ENCODE data around the gene HSPB9. TPM values are rescaled to one million over a fixed set of nuclear protein-coding genes. Genes with fewer than 3 reads are reported as not detected.

Gene HSPB9
- total RNA-seq, 2 donors from 2014 or later = 0.22 TPM; not detected in 1

GRCh38 chr17:42076797-42077559 lies 45.6 kb upstream of the HSPB9 start:
- no peak for DNase-seq
- no peaks in the 10 kb centered on the region for H3K9me3 Mint-ChIP-seq
- Histone ChIP-seq H3K9me3 (ENCODE audit: control insufficient read depth, low read length) (no peaks in the 10 kb centered on the region), H3K4me1 (ENCODE audit: control insufficient read depth, insufficient read depth, low read length) (no peaks in the 10 kb centered on the region), H3K4me3 (ENCODE audit: low read length) (no peak overlapping the region), H3K27ac (ENCODE audit: low read depth, low read length) (no peak overlapping the region), H3K27me3 (ENCODE audit: control insufficient read depth, insufficient read depth, low read length, poor library complexity, severe bottlenecking) (peaks cover 18% of the 10 kb centered on the region), H3K36me3 (ENCODE audit: control insufficient read depth, insufficient read depth, low read length) (no peaks in the 10 kb centered on the region), H3K9ac (ENCODE audit: extremely low read depth, low read length, poor library complexity, severe bottlenecking) (no peak overlapping the region)
- H3K4me3 Mint-ChIP-seq = no peak overlapping the region
- TF ChIP-seq CTCF (conservative IDR thresholded peaks at IDR 0.05) = no peak
- 95 to 96% methylated on average over 2 to 4 of the region's 4 CpGs for WGBS, 2 experiments (ENCODE audit: insufficient coverage in 1 of 2, insufficient read length in 1 of 2)
- H3K36me3 Mint-ChIP-seq (ENCODE audit: low read depth) = no peaks in the 10 kb centered on the region
- no peak overlapping the region for H3K27ac Mint-ChIP-seq
- H3K4me1 Mint-ChIP-seq = peaks cover 10% of the 10 kb centered on the region
- H3K27me3 Mint-ChIP-seq (ENCODE audit: insufficient read depth) = peaks cover 16% of the 10 kb centered on the region

GRCh38 chr17:42077755-42078154 lies 44.8 kb upstream of the HSPB9 start:
- Mint-ChIP-seq H3K9me3 (no peaks in the 10 kb centered on the region), H3K4me3 (no peak overlapping the region), H3K27me3 (ENCODE audit: insufficient read depth) (peaks cover 13% of the 10 kb centered on the region), H3K27ac (peak overlapping the region; percentile 19), H3K4me1 (peaks cover 10% of the 10 kb centered on the region), H3K36me3 (ENCODE audit: low read depth) (no peaks in the 10 kb centered on the region)
- TF ChIP-seq CTCF (conservative IDR thresholded peaks at IDR 0.05) = no peak
- Histone ChIP-seq H3K27me3 (ENCODE audit: control insufficient read depth, insufficient read depth, low read length, poor library complexity, severe bottlenecking) (peaks cover 12% of the 10 kb centered on the region), H3K36me3 (ENCODE audit: control insufficient read depth, insufficient read depth, low read length) (no peaks in the 10 kb centered on the region), H3K9me3 (ENCODE audit: control insufficient read depth, low read length) (no peaks in the 10 kb centered on the region), H3K27ac (ENCODE audit: low read depth, low read length) (no peak overlapping the region), H3K4me3 (ENCODE audit: low read length) (no peak overlapping the region), H3K9ac (ENCODE audit: extremely low read depth, low read length, poor library complexity, severe bottlenecking) (no peak overlapping the region), H3K4me1 (ENCODE audit: control insufficient read depth, insufficient read depth, low read length) (no peaks in the 10 kb centered on the region)
- no peak for DNase-seq
- WGBS, 2 experiments (ENCODE audit: insufficient coverage in 1 of 2, insufficient read length in 1 of 2) = 75 to 97% methylated on average over 4 to 5 of the region's 5 CpGs

- Histone ChIP-seq H3K9ac (ENCODE audit: extremely low read depth, low read length, poor library complexity, severe bottlenecking) (no peak overlapping the region), H3K9me3 (ENCODE audit: control insufficient read depth, low read length) (no peaks in the 10 kb centered on the region), H3K36me3 (ENCODE audit: control insufficient read depth, insufficient read depth, low read length) (no peaks in the 10 kb centered on the region), H3K27ac (ENCODE audit: low read depth, low read length) (no peak overlapping the region), H3K4me3 (ENCODE audit: low read length) (no peak overlapping the region), H3K4me1 (ENCODE audit: control insufficient read depth, insufficient read depth, low read length) (no peaks in the 10 kb centered on the region), H3K27me3 (ENCODE audit: control insufficient read depth, insufficient read depth, low read length, poor library complexity, severe bottlenecking) (peaks cover 4% of the 10 kb centered on the region)
- Mint-ChIP-seq H3K36me3 (ENCODE audit: low read depth) (no peaks in the 10 kb centered on the region), H3K27me3 (ENCODE audit: insufficient read depth) (peaks cover 5% of the 10 kb centered on the region), H3K27ac (no peak overlapping the region), H3K4me3 (no peak overlapping the region), H3K9me3 (no peaks in the 10 kb centered on the region), H3K4me1 (peaks cover 10% of the 10 kb centered on the region)
- peak; percentile 56 for DNase-seq
- no peak for TF ChIP-seq CTCF (conservative IDR thresholded peaks at IDR 0.05)
- WGBS, 2 experiments (ENCODE audit: insufficient coverage in 1 of 2, insufficient read length in 1 of 2) = 90 to 91% methylated on average over 5 to 8 of the region's 8 CpGs
Observed at GRCh38 chr17:42078396-42079043, 44.1 kb upstream of the HSPB9 start.
